Neural cell (in vitro differentiated cells): ENCODE data around the gene ASH1L.

Source experiments
- CTCF ChIP-seq: fragments of 450-650 bp; IDR thresholded peaks from 2 replicates; pipeline ENCODE4 v1.5.1; 2014; ENCODE audit warnings: antibody characterized with exemption, mild to moderate bottlenecking, moderate library complexity; ENCODE audit not compliant: poor library complexity, severe bottlenecking
- EP300 ChIP-seq: fragments of 450-650 bp; conservative IDR thresholded peaks from 2 replicates; pipeline ENCODE4 v1.6.1; 2014; ENCODE audit warnings: antibody characterized with exemption, mild to moderate bottlenecking, moderate library complexity; ENCODE audit not compliant: poor library complexity, severe bottlenecking
- EZH2 ChIP-seq: fragments of 200-600, 300-800 bp; shearing (Covaris generic), sonication (generic); IDR thresholded peaks from 2 replicates; pipeline ENCODE4 v1.6.1; 2014; ENCODE audit warnings: antibody characterized with exemption, low read length, borderline replicate concordance, mild to moderate bottlenecking; ENCODE audit not compliant: insufficient read depth, poor library complexity, severe bottlenecking
- MXI1 ChIP-seq: fragments of 450-650 bp; conservative IDR thresholded peaks from 2 replicates; pipeline ENCODE4 v1.6.1; 2014; ENCODE audit warnings: antibody characterized with exemption, mild to moderate bottlenecking; ENCODE audit not compliant: poor library complexity, severe bottlenecking
- POLR2AphosphoS5 ChIP-seq: IDR thresholded peaks from 2 replicates; pipeline ENCODE4 v1.6.1; 2012
- RAD21 ChIP-seq: fragments of 450-650 bp; conservative IDR thresholded peaks from 2 replicates; pipeline ENCODE4 v1.6.1; 2014; ENCODE audit warnings: antibody characterized with exemption, mild to moderate bottlenecking, moderate library complexity
- REST ChIP-seq: IDR thresholded peaks from 2 replicates; pipeline ENCODE4 v1.6.1; 2012; ENCODE audit warnings: borderline replicate concordance
- SMC3 ChIP-seq: fragments of 450-650 bp; conservative IDR thresholded peaks from 2 replicates; pipeline ENCODE4 v1.6.1; 2014; ENCODE audit warnings: antibody characterized with exemption, mild to moderate bottlenecking, moderate library complexity; ENCODE audit not compliant: poor library complexity
- TAF1 ChIP-seq: IDR thresholded peaks from 2 replicates; pipeline ENCODE4 v1.6.1; 2012; ENCODE audit warnings: low read depth

DNA sequence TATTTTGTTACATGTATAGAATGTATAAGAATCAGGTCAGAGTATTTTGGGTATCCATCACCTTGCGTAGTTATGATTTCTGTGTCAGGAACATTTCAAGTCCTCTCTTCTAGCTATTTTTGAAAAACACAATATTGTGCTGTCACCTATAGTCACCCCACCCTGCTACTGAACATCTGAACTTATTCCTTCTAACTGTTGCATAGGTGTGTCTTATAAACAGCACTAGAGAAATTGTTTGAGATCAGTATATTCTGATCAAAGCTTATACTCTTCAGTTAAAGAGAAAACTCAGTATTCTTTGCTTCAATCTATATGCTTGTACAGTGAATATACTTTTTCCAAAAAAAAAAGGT lies 96.0 kb downstream of the ASH1L start:
- no peak for TF ChIP-seq CTCF
- TF ChIP-seq REST = no peak
- TF ChIP-seq EZH2 = no peak
- no peak for TF ChIP-seq RAD21
- TF ChIP-seq EP300 = no peak
- no peak for TF ChIP-seq MXI1
- no peak for TF ChIP-seq POLR2AphosphoS5
- TF ChIP-seq TAF1 = no peak
- TF ChIP-seq SMC3 = no peak
